GM12891 (cell line): ENCODE measurements around the gene PTPRO.
"Not testable (repeated sequence)": the region's sequence is repeated elsewhere in the genome, so short reads cannot be mapped to it uniquely, and the experiment has no call there.

Experiments
- DNase-seq: peaks from one replicate; pipeline ENCODE4 v3.0.0; 2011; ENCODE audit warnings: low spot score; ENCODE audit not compliant: insufficient read length
- FAIRE-seq: peaks from 2 replicates; lab custom pipeline; 2011; peaks lifted over from hg19 to GRCh38; lab: Jason Lieb, UNC
- PAX5 ChIP-seq: IDR thresholded peaks from 2 replicates; pipeline ENCODE4 v1.6.1; 2011; ENCODE audit warnings: low read length, moderate library complexity, mild to moderate bottlenecking; ENCODE audit not compliant: insufficient read depth, severe bottlenecking
- POLR2A ChIP-seq: IDR thresholded peaks from 2 replicates; pipeline ENCODE4 v1.6.1; 2011; ENCODE audit warnings: low read depth, low read length, control low read depth
- POLR2AphosphoS5 ChIP-seq: IDR thresholded peaks from 2 replicates; pipeline ENCODE4 v1.6.1; 2011; ENCODE audit warnings: low read depth, low read length, control low read depth
- POU2F2 ChIP-seq: IDR thresholded peaks from 2 replicates; pipeline ENCODE4 v1.6.1; 2011; ENCODE audit warnings: low read depth, mild to moderate bottlenecking, control low read depth, low read length, moderate library complexity
- SPI1 ChIP-seq: IDR thresholded peaks from 2 replicates; pipeline ENCODE4 v1.6.1; 2011; ENCODE audit warnings: low read depth, low read length, control low read depth
- TAF1 ChIP-seq: IDR thresholded peaks from 2 replicates; pipeline ENCODE4 v1.6.1; 2011; ENCODE audit warnings: low read depth, low read length, control low read depth

Gene PTPRO

DNA sequence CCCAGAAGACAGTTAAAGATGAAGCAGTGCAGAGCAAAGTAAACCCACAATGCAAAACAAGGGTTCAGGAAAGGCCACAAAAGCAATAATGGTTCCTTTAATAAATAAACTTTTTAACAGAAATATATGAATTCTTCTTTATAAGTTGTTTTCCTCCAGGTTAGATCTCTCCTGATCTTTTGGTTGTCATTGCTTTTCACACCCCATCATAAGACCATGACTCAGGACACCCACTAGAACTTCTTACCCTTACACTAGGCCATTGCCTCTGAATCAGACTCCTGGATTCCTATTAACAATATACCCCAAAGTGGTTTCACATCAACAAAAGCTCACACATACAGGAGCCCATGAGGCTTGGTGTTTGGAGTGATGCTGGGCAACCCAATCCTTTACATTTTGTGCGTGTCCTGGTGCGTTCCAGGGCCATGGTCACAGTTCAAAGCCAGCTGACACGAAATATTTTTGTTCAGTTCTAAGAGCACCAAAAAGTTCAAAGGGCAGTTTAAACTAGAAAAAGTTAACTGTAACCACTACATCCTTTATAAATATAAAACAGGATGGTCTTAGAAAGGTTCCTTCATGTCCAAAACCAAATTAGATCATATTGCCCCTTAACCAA, 279.9 kb downstream of the PTPRO start:
- DNase-seq = no peak
- no peak for TF ChIP-seq POLR2AphosphoS5
- TF ChIP-seq SPI1 = no peak
- TF ChIP-seq POLR2A = no peak
- TF ChIP-seq POU2F2 = no peak
- TF ChIP-seq PAX5 = no peak
- no peak for TF ChIP-seq TAF1
- FAIRE-seq = no peak

DNA sequence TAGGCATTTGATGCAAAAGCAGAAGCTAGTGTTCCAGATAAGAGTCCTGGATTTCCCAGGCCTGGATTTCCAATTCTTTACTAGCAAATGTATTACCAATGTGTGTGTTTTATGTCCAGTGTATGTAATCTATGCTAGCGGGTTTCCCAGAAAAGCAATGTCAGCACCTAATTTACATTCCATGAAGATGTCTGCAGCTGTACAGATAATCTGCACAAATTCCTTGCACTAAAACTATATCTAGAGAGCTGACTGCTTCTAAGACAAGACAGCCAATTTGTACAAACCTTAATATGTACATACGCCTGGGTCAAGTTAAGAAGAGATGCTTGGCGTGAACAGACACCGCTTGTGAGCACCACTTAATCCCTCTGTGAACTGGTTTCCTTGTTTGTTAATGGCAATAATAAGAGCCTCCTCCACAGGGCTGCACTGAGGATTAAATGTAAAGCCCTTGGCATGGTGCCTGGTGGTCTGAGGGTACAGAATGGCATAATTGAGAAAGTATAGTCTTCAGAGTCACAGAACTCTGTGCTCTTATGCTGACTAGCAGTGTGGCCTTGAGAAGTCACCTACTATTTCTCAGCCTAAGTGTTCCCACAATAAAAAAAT, 281.3 kb downstream of the PTPRO start:
- FAIRE-seq = no peak
- no peak for DNase-seq
- TF ChIP-seq TAF1 (no peak), POU2F2 (no peak)

DNA sequence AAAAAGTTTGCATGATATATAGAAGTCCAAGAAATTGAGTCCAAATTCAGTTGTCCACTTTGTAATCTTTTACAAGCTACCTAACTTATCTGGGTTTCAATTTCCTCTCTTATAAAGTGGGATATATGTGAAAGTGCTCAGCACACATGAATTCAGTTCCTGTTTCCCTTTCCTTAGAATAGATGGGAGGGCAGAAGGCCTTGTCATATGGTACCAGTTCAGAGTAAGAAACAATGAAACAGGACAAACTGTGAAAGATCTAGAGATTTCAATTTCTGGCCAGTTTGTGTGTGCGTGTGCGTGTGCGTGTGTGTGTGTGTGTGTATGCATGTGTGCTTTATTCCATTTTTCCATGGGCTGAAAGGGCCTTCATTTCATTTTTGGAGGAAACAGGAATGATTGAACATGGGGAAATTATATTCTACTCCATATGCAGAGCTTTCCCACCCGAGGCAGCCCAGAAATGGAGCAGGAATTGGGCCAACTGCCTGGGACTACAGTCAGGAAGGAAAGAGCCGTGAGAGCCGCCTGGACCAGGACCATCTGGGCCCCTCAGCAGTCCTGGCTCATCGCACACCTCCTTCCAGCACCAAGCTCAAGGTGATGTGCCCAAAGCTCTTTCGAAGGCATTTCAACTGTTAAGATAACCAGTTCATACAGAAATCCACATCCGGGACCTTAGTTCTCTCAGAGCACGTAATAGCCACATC, 283.7 kb downstream of the PTPRO start:
- FAIRE-seq (no peak), DNase-seq (no peak)
- TF ChIP-seq POU2F2 (no peak), TAF1 (no peak), PAX5 (no peak), SPI1 (no peak), POLR2A (no peak), POLR2AphosphoS5 (no peak)

DNA sequence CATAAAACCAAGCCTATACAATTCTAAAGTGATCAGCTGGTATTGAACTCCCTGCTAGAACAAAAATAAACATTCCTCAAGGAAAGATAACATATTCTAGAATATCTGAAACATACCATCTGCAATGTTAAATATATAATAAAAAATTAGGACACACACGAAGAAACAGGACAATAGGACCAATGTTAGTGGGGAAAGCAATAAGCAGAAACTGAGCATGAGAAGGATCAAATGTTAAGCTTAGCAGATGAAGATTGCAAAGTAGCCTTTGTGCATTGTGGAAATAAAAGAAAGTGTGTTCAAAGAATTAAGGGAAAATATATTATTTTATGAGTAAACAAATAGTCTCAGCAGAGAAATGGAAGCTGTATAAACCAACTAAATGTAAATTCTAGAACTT, 286.1 kb downstream of the PTPRO start:
- no peak for FAIRE-seq
- TF ChIP-seq POLR2A (no peak), SPI1 (no peak), PAX5 (no peak), TAF1 (no peak), POU2F2 (no peak), POLR2AphosphoS5 (no peak)
- no peak for DNase-seq

DNA sequence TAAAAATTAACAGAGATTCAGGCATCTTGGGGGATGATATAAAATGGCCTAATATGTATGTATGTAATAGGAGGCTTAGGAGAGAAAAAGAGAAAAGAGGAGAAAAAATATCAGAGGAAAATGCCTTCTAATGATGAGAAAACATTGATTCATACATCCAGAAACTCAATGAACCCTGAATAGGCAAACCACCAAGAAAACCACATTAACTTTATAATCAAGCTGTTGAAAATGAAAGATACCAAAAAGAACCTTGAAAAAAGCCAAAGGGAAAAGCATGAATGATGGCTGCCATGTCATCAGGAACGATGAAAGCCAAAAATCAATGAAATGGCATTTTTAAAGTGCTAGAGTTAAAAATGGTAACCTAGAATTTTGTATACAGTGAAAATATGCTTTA, 286.6 kb downstream of the PTPRO start:
- FAIRE-seq = no peak
- TF ChIP-seq SPI1 (no peak), TAF1 (no peak), POLR2AphosphoS5 (no peak), PAX5 (no peak), POLR2A (no peak), POU2F2 (no peak)

DNA sequence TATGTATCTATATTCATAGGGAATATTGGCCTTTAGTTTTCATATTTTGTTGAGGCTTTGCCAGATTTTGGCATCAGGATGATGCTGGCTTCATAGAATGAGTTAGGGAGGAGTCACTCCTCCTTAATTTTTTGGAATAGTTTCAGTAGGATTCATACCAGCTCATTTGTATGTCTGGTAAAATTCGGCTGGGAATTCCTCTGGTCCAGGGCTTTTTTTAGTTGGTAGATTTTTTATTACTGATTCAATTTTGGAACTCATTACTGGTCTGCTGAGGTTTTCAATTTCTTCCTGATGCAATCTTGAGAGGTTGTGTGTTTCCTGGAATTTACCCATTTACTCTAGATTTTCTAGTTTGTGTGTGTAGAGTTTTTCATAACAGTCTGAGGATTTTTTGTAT, 291.7 kb downstream of the PTPRO start:
- FAIRE-seq = no peak
- no peak for TF ChIP-seq SPI1
- TF ChIP-seq POU2F2 = no peak
- TF ChIP-seq PAX5 = no peak
- no peak for TF ChIP-seq POLR2AphosphoS5
- no peak for TF ChIP-seq POLR2A
- no peak for TF ChIP-seq TAF1

More for the DNA sequence above, 286.6 kb downstream of the PTPRO start:
- no peak for DNase-seq

DNA sequence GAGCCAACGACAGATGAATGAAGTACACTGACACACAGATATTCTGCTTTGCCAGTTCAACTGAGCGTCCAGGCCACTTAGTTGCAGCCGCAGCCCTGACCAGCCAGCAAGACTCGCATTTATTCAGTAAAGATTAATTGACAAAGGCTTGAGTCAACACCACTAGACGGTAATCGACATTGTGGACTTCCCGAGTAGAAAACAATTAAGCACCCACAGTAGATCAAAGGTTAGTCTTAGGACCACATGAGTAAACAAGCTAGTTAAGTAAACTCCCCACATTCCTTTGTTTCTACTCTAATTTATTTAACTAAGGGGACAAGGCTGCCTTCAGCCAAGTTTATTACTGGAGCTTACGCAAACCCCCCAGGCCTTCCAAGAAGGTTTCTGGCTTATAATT, 294.2 kb downstream of the PTPRO start:
- not testable (repeated sequence) for DNase-seq, FAIRE-seq

More for the DNA sequence above, 291.7 kb downstream of the PTPRO start:
- DNase-seq = no peak

DNA sequence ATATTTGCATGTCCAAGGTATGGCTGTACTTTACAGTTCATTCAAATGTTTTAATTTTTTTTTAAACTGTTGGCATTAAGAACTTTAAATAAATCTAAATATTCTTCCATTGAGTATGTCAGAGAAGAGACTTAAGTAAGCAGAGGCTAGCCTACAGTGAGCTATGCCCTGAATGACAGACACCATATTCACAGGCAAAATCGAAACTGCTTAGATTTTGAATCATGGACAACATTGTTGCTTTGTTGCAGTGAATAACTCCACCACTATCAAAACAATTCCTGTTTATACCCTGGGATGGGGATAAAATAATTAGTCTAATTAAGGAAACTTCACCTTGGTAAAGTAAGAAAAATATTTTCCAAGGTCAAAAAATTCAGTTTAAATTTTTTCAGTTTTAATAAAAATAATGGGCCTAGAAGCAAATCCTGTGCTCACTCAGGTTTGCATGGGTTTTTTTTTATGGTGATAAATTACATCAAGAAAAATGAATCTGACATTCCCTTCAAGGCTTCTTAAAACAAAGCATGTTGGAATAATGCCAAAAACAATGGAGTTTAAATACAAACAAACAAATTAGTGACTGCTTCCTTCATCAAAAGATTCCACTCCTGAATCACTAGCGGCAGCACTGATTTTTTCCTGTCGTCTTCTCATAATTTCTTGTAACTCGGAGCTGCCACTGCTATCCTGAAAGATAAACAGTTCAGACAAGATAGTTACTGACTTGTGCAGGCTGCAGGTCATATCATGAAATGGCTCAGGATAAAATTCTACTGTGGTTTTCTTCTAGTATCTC, 298.6 kb downstream of the PTPRO start:
- DNase-seq (no peak), FAIRE-seq (no peak)
- no peak for TF ChIP-seq SPI1
- TF ChIP-seq TAF1 = no peak
- no peak for TF ChIP-seq POLR2AphosphoS5
- no peak for TF ChIP-seq POLR2A
- TF ChIP-seq POU2F2 = no peak
- no peak for TF ChIP-seq PAX5

DNA sequence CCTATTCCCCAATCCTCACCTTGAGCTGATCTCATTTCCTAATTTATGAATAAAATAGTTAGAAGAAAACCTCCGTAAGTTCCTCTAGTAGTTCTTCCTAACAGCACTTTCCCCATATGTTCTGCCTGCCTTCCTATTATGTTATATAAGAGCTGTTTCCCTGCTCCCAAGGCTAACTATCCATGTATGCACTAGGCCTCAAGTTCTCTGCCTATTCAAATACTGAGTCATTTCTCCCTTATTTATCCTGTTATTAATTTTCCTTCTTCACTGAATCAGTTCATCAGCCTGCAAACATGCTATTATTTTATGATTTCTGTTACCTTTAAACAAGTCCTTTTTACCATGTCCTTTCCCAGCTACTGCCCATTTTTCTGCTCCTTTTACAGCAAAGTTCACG, 302.8 kb downstream of the PTPRO start:
- DNase-seq (no peak), FAIRE-seq (no peak)
- TF ChIP-seq TAF1 = no peak
- no peak for TF ChIP-seq SPI1
- no peak for TF ChIP-seq PAX5
- no peak for TF ChIP-seq POU2F2
- no peak for TF ChIP-seq POLR2A
- TF ChIP-seq POLR2AphosphoS5 = no peak
